GM12878 (cell line): ENCODE data around the gene CDH4. TPM values are rescaled to one million over a fixed set of nuclear protein-coding genes. Genes with fewer than 3 reads are reported as not detected.

Source experiments
- ATAC-seq: fragments of 200-7000 bp; cut with Tn5 transposase; 3 replicates; pipeline ENCODE4 v1.9.1; 2020; ENCODE audit warnings: mild to moderate bottlenecking, moderate library complexity
- BruUV-seq: library from RNA; stranded (reverse); fragments of 400-500 nt; replicated peaks from 2 replicates; lab custom pipeline; 2021; lab: Mats Ljungman, UMichigan
- CTCF ChIA-PET: fragments of 300-600 bp; sonication (Branson Sonifier 250); formaldehyde crosslinking; extraction: SDS; loops from one replicate; lab custom pipeline; 2021; ENCODE audit warnings: inconsistent platforms; lab: Yijun Ruan, JAX
- POLR2A ChIA-PET: fragments of 350-600 bp; formaldehyde crosslinking; extraction: SDS; loops from one replicate; lab custom pipeline; 2021; ENCODE audit warnings: inconsistent platforms; lab: Charles Lee
- RAD21 ChIA-PET: fragments of 300-600 bp; sonication (Branson Sonifier 250); formaldehyde crosslinking; loops from one replicate; lab custom pipeline; 2023; ENCODE audit warnings: antibody characterized with exemption; ENCODE audit not compliant: unreplicated experiment; lab: Charles Lee
- SMC1A ChIA-PET: fragments of 300-600 bp; sonication (Branson Sonifier 250); formaldehyde crosslinking; loops from one replicate; lab custom pipeline; 2023; ENCODE audit not compliant: unreplicated experiment, uncharacterized antibody; lab: Charles Lee
- DNase-seq: peaks from one replicate; pipeline ENCODE4 v3.0.0-alpha.2; 2011; ENCODE audit warnings: low read depth, low spot score
- FAIRE-seq: peaks from 3 replicates; lab custom pipeline; 2011; peaks lifted over from hg19 to GRCh38; lab: Jason Lieb, UNC
- H2AFZ ChIP-seq: 2 replicates; pipeline ENCODE4 v1.6.0; 2011; ENCODE audit warnings: low read depth, low read length, control low read depth; ENCODE audit not compliant: control insufficient read depth
- H3K27ac ChIP-seq: 2 replicates; pipeline ENCODE4 v1.5.1; 2011; ENCODE audit warnings: control low read depth; ENCODE audit not compliant: control insufficient read depth, insufficient read depth
- H3K27me3 ChIP-seq, 2 experiments: replicated peaks in 1 of 2; 2 replicates each; pipeline versions ENCODE4 v1.6.0 to v1.6.1; 2011; ENCODE audit warnings: low read length in 1 of 2; ENCODE audit not compliant: control insufficient read depth in 2 of 2, insufficient read depth in 2 of 2
- H3K36me3 ChIP-seq, 2 experiments: 2 replicates each; pipeline ENCODE4 v1.5.1; 2011; ENCODE audit warnings: low read length in 1 of 2; ENCODE audit not compliant: control insufficient read depth in 2 of 2, insufficient read depth in 2 of 2
- H3K4me1 ChIP-seq: 2 replicates; pipeline ENCODE4 v1.6.1; 2011; ENCODE audit warnings: mild to moderate bottlenecking, low read length, moderate library complexity, mixed read lengths; ENCODE audit not compliant: control insufficient read depth, insufficient read depth
- H3K4me2 ChIP-seq: 2 replicates; pipeline ENCODE4 v1.6.0; 2011; ENCODE audit warnings: control low read depth; ENCODE audit not compliant: control insufficient read depth, insufficient read depth
- H3K4me3 ChIP-seq: fragments of 200-600 bp; sonication (generic); 2 replicates; pipeline ENCODE4 v1.5.1; 2016
- H3K79me2 ChIP-seq: 2 replicates; pipeline ENCODE4 v1.6.0; 2011; ENCODE audit warnings: low read length; ENCODE audit not compliant: control insufficient read depth, insufficient read depth
- H3K9ac ChIP-seq: 2 replicates; pipeline ENCODE4 v1.8.0; 2011; ENCODE audit warnings: low read length, control low read depth, mixed read lengths; ENCODE audit not compliant: control insufficient read depth, insufficient read depth
- H3K9me3 ChIP-seq: replicated peaks from 3 replicates; pipeline ENCODE4 v1.5.1; 2011; ENCODE audit warnings: mild to moderate bottlenecking, low read length; ENCODE audit not compliant: control insufficient read depth, insufficient read depth
- H4K20me1 ChIP-seq: 2 replicates; pipeline ENCODE4 v1.6.0; 2011; ENCODE audit not compliant: control insufficient read depth, insufficient read depth
- BMI1 ChIP-seq: fragments of 450-650 bp; IDR thresholded peaks from 2 replicates; pipeline ENCODE4 v1.6.1; 2016; ENCODE audit warnings: mild to moderate bottlenecking, moderate library complexity, borderline replicate concordance
- EED ChIP-seq: sonication (generic); IDR thresholded peaks from 2 replicates; pipeline ENCODE4 v1.6.1; 2016; ENCODE audit warnings: antibody characterized with exemption, low read depth
- IKZF2 ChIP-seq, 2 experiments: fragments of 450-650 bp; IDR thresholded peaks; 2 replicates each; pipeline ENCODE4 v1.6.1; 2017; ENCODE audit warnings: mild to moderate bottlenecking in 2 of 2, moderate library complexity in 2 of 2
- KLF5 ChIP-seq: fragments of 450-650 bp; IDR thresholded peaks from 2 replicates; pipeline ENCODE4 v1.6.1; 2014; ENCODE audit warnings: mild to moderate bottlenecking; ENCODE audit not compliant: partially characterized antibody
- NR2C2 ChIP-seq: IDR thresholded peaks from 2 replicates; pipeline ENCODE4 v1.6.1; 2011; ENCODE audit warnings: borderline replicate concordance, low read depth; ENCODE audit not compliant: control insufficient read depth, insufficient read length
- RCOR1 ChIP-seq: conservative IDR thresholded peaks from 2 replicates; pipeline ENCODE4 v1.6.1; 2012; ENCODE audit warnings: low read depth, low read length, improper control_type of control experiment
- RELA ChIP-seq: fragments of 450-650 bp; IDR thresholded peaks from 2 replicates; pipeline ENCODE4 v1.8.0; 2014; ENCODE audit warnings: borderline replicate concordance; ENCODE audit not compliant: partially characterized antibody
- SMC3 ChIP-seq: IDR thresholded peaks from 2 replicates; pipeline ENCODE4 v1.6.1; 2011; ENCODE audit warnings: low read length, improper control_type of control experiment, borderline replicate concordance
- TCF3 ChIP-seq: IDR thresholded peaks from 2 replicates; pipeline ENCODE4 v1.6.1; 2012; ENCODE audit warnings: low read depth, mild to moderate bottlenecking, low read length, borderline replicate concordance; ENCODE audit not compliant: insufficient read depth
- WGBS: methylation state at CpG from one replicate; pipeline ENCODE4 v1.1.6; 2016; ENCODE audit warnings: low lambda C conversion rate; ENCODE audit not compliant: insufficient replicate concordance, insufficient coverage; ENCODE audit errors: missing lambda C conversion rate; 5-methylcytosine and 5-hydroxymethylcytosine counted together
- in situ Hi-C: fragments of 300-500 bp; cut with MboI; formaldehyde crosslinking; loops from 9 replicates; pipeline ENCODE4 v1.14.3; 2018; ENCODE audit warnings: mixed read lengths
- intact Hi-C: fragments of 100-400 bp; cut with micrococcal nuclease; formaldehyde crosslinking; loops from one replicate; pipeline ENCODE4 v1.14.2; 2022; ENCODE audit not compliant: unreplicated experiment
- polyA plus RNA-seq, 11 experiments: library from polyadenylated mRNA; depleted of rRNA in 4 of 11; unstranded in 6 of 11; stranded (reverse) in 5 of 11; fragments of >200 nt; fragmentation: Nextera tagmentation in 4 of 11; fragmentation: Illumina TruSeq in 1 of 11; extraction: Ambion mirVana in 4 of 11; extraction: Trizol in 1 of 11; gene quantifications; 1 replicate in 1 of 11; 2 replicates in 10 of 11; pipeline versions ENCODE4 v1.2.1 to v1.2.3, GENCODE V29; 2011 to 2016; ENCODE audit warnings: inconsistent platforms in 2 of 11, missing spikeins in 2 of 11, low read depth in 1 of 11
- total RNA-seq, 4 experiments: library from RNA; depleted of rRNA in 3 of 4; stranded (reverse); fragments of >200 nt in 3 of 4; fragmentation: Illumina TruSeq in 1 of 4; extraction: Trizol in 1 of 4; gene quantifications; 2 replicates each; pipeline versions ENCODE4 v1.2.1 to v1.2.3, GENCODE V29; 2013 to 2021
- TF ChIP-seq, protein P1 (sequence below): fragments of 450-650 bp; IDR thresholded peaks from 2 replicates; pipeline ENCODE4 v1.6.1; 2014; ENCODE audit warnings: mild to moderate bottlenecking
- TF ChIP-seq, protein P2 (sequence below): fragments of 450-650 bp; IDR thresholded peaks from 2 replicates; pipeline ENCODE4 v1.6.1; 2016; ENCODE audit warnings: mild to moderate bottlenecking, moderate library complexity, borderline replicate concordance
- TF ChIP-seq, protein P3 (sequence below): IDR thresholded peaks from 2 replicates; pipeline ENCODE4 v1.6.1; 2012; ENCODE audit warnings: mild to moderate bottlenecking, low read depth, low read length

CDH4 gene
- total and polyA plus RNA-seq, 10 of the 15 experiments (the other 5 are each of a cell fraction or from before 2014, with no cell fraction given) = not detected

DNA sequence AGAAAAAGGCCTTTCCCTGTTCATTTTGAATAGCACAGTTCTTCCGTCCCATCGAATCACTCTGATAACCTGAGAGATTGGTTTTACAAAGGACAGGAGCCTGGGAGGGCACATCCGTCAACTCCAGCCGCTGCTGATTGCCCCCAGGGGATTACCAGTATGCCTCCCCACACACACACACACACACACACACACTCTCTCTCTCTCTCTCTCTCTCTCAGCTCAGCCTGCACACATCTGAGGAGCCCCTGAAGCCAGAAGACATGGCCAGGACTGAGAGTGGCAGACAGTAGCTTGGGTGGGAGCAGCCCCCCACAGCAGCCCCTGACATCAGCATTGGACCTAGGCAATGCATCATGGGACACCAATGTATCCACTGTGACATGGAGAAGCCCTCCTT lies 13.2 kb upstream of the CDH4 start:
- ChIA-PET CTCF (no interaction called here), SMC1A (no interaction called here), RAD21 (no interaction called here), POLR2A (no interaction called here)
- intact Hi-C loops (no loop called here), in situ Hi-C loops (no loop called here)
- ATAC-seq (no peak), FAIRE-seq (no peak), DNase-seq (no peak)
- no peak overlapping the region for H3K27ac ChIP-seq
- H3K79me2 ChIP-seq = no peaks in the 10 kb centered on the region
- WGBS = 47% methylated on average over 4 of the region's 4 CpGs
- no peaks in the 10 kb centered on the region for H3K4me1 ChIP-seq
- BruUV-seq = no TSS peak
- no peaks in the 10 kb centered on the region for H3K36me3 ChIP-seq
- no peak overlapping the region for H3K9ac ChIP-seq
- H3K4me3 ChIP-seq = no peak overlapping the region
- H3K9me3 ChIP-seq = no peaks in the 10 kb centered on the region; the same call in 2 of the 3 replicates
- H4K20me1 ChIP-seq = no peaks in the 10 kb centered on the region
- no peak overlapping the region for H3K4me2 ChIP-seq
- H3K27me3 ChIP-seq = no peaks in the 10 kb centered on the region
- H2AFZ ChIP-seq = no peak overlapping the region
- no peak for TF ChIP-seq IKZF2 (IDR thresholded peaks at IDR 0.05)
- TF ChIP-seq, protein P1, sequence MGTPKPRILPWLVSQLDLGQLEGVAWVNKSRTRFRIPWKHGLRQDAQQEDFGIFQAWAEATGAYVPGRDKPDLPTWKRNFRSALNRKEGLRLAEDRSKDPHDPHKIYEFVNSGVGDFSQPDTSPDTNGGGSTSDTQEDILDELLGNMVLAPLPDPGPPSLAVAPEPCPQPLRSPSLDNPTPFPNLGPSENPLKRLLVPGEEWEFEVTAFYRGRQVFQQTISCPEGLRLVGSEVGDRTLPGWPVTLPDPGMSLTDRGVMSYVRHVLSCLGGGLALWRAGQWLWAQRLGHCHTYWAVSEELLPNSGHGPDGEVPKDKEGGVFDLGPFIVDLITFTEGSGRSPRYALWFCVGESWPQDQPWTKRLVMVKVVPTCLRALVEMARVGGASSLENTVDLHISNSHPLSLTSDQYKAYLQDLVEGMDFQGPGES = no peak
- no peak for TF ChIP-seq EED
- no peak for TF ChIP-seq TCF3
- TF ChIP-seq RELA = no peak
- TF ChIP-seq KLF5 = no peak
- no peak for TF ChIP-seq BMI1
- TF ChIP-seq NR2C2 = no peak
- no peak for TF ChIP-seq SMC3
- no peak for TF ChIP-seq RCOR1
- TF ChIP-seq, protein P2, sequence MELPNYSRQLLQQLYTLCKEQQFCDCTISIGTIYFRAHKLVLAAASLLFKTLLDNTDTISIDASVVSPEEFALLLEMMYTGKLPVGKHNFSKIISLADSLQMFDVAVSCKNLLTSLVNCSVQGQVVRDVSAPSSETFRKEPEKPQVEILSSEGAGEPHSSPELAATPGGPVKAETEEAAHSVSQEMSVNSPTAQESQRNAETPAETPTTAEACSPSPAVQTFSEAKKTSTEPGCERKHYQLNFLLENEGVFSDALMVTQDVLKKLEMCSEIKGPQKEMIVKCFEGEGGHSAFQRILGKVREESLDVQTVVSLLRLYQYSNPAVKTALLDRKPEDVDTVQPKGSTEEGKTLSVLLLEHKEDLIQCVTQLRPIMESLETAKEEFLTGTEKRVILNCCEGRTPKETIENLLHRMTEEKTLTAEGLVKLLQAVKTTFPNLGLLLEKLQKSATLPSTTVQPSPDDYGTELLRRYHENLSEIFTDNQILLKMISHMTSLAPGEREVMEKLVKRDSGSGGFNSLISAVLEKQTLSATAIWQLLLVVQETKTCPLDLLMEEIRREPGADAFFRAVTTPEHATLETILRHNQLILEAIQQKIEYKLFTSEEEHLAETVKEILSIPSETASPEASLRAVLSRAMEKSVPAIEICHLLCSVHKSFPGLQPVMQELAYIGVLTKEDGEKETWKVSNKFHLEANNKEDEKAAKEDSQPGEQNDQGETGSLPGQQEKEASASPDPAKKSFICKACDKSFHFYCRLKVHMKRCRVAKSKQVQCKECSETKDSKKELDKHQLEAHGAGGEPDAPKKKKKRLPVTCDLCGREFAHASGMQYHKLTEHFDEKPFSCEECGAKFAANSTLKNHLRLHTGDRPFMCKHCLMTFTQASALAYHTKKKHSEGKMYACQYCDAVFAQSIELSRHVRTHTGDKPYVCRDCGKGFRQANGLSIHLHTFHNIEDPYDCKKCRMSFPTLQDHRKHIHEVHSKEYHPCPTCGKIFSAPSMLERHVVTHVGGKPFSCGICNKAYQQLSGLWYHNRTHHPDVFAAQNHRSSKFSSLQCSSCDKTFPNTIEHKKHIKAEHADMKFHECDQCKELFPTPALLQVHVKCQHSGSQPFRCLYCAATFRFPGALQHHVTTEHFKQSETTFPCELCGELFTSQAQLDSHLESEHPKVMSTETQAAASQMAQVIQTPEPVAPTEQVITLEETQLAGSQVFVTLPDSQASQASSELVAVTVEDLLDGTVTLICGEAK = no peak
- TF ChIP-seq, protein P3, sequence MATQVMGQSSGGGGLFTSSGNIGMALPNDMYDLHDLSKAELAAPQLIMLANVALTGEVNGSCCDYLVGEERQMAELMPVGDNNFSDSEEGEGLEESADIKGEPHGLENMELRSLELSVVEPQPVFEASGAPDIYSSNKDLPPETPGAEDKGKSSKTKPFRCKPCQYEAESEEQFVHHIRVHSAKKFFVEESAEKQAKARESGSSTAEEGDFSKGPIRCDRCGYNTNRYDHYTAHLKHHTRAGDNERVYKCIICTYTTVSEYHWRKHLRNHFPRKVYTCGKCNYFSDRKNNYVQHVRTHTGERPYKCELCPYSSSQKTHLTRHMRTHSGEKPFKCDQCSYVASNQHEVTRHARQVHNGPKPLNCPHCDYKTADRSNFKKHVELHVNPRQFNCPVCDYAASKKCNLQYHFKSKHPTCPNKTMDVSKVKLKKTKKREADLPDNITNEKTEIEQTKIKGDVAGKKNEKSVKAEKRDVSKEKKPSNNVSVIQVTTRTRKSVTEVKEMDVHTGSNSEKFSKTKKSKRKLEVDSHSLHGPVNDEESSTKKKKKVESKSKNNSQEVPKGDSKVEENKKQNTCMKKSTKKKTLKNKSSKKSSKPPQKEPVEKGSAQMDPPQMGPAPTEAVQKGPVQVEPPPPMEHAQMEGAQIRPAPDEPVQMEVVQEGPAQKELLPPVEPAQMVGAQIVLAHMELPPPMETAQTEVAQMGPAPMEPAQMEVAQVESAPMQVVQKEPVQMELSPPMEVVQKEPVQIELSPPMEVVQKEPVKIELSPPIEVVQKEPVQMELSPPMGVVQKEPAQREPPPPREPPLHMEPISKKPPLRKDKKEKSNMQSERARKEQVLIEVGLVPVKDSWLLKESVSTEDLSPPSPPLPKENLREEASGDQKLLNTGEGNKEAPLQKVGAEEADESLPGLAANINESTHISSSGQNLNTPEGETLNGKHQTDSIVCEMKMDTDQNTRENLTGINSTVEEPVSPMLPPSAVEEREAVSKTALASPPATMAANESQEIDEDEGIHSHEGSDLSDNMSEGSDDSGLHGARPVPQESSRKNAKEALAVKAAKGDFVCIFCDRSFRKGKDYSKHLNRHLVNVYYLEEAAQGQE = no peak
